Measurements from ENCODE around the gene LRIG1. TPM values are rescaled to one million over a fixed set of nuclear protein-coding genes. Genes with fewer than 3 reads are reported as not detected.

The LRIG1 gene
- total RNA-seq, 1 donor from 2014 or later: 77.1 TPM

GRCh38 chr3:66477856-66478255, 23.0 kb downstream of the LRIG1 start:
- intact Hi-C loops (cut with DNase I): no loop called here
- no peak for DNase-seq (ENCODE audit: low spot score)

- DNase-seq (ENCODE audit: low spot score): no peak
- intact Hi-C loops (cut with DNase I): no loop called here
Observed at GRCh38 chr3:66476852-66477381, 23.9 kb downstream of the LRIG1 start.

GRCh38 chr3:66475386-66476020, 25.3 kb downstream of the LRIG1 start:
- intact Hi-C loops (cut with DNase I): no loop called here

GRCh38 chr3:66473692-66474091, 27.1 kb downstream of the LRIG1 start:
- intact Hi-C loops (cut with DNase I): no loop called here
- no peak for DNase-seq (ENCODE audit: low spot score)

More at GRCh38 chr3:66475386-66476020, 25.3 kb downstream of the LRIG1 start:
- DNase-seq (ENCODE audit: low spot score): no peak

GRCh38 chr3:66473181-66473580, 27.6 kb downstream of the LRIG1 start:
- intact Hi-C loops (cut with DNase I): no loop called here
- no peak for DNase-seq (ENCODE audit: low spot score)

- DNase-seq (ENCODE audit: low spot score): no peak
- intact Hi-C loops (cut with DNase I): no loop called here
Observed at GRCh38 chr3:66472313-66473134, 28.3 kb downstream of the LRIG1 start.

- no peak for DNase-seq (ENCODE audit: low spot score)
- intact Hi-C loops (cut with DNase I): no loop called here
Observed at GRCh38 chr3:66470956-66471686, 29.7 kb downstream of the LRIG1 start.

GRCh38 chr3:66470285-66470684, 30.5 kb downstream of the LRIG1 start:
- intact Hi-C loops (cut with DNase I): no loop called here

GRCh38 chr3:66469220-66469640, 31.6 kb downstream of the LRIG1 start:
- intact Hi-C loops (cut with DNase I): no loop called here
- no peak for DNase-seq (ENCODE audit: low spot score)

More at GRCh38 chr3:66470285-66470684, 30.5 kb downstream of the LRIG1 start:
- DNase-seq (ENCODE audit: low spot score): no peak

- no peak for DNase-seq (ENCODE audit: low spot score)
- intact Hi-C loops (cut with DNase I): no loop called here
Observed at GRCh38 chr3:66467996-66468735, 32.7 kb downstream of the LRIG1 start.

GRCh38 chr3:66466606-66467270, 34.1 kb downstream of the LRIG1 start:
- intact Hi-C loops (cut with DNase I): no loop called here
- no peak for DNase-seq (ENCODE audit: low spot score)

GRCh38 chr3:66465587-66465986, 35.2 kb downstream of the LRIG1 start:
- intact Hi-C loops (cut with DNase I): no loop called here
- no peak for DNase-seq (ENCODE audit: low spot score)

- intact Hi-C loops (cut with DNase I): no loop called here
- DNase-seq (ENCODE audit: low spot score): no peak
Observed at GRCh38 chr3:66465034-66465433, 35.8 kb downstream of the LRIG1 start.

GRCh38 chr3:66464512-66464894, 36.3 kb downstream of the LRIG1 start:
- intact Hi-C loops (cut with DNase I): no loop called here
- no peak for DNase-seq (ENCODE audit: low spot score)

- no peak for DNase-seq (ENCODE audit: low spot score)
- intact Hi-C loops (cut with DNase I): no loop called here
Observed at GRCh38 chr3:66463730-66464511, 36.9 kb downstream of the LRIG1 start.

- DNase-seq (ENCODE audit: low spot score): no peak
- intact Hi-C loops (cut with DNase I): no loop called here
Observed at GRCh38 chr3:66463054-66463631, 37.7 kb downstream of the LRIG1 start.

GRCh38 chr3:66457252-66457651, 43.6 kb downstream of the LRIG1 start:
- intact Hi-C loops (cut with DNase I): no loop called here
- no peak for DNase-seq (ENCODE audit: low spot score)

- peak; percentile 81 for DNase-seq (ENCODE audit: low spot score)
- intact Hi-C loops (cut with DNase I): no loop called here
Observed at GRCh38 chr3:66456711-66457173, 44.1 kb downstream of the LRIG1 start.
